GM12878 (cell line): ENCODE results near the gene TMEM161B. TPM values are rescaled to one million over a fixed set of nuclear protein-coding genes. Genes with fewer than 3 reads are reported as not detected.

Experiments
- ATAC-seq: fragments of 200-7000 bp; cut with Tn5 transposase; 3 replicates; pipeline ENCODE4 v1.9.1; 2020; ENCODE audit warnings: mild to moderate bottlenecking, moderate library complexity
- BruUV-seq: library from RNA; stranded (reverse); fragments of 400-500 nt; replicated peaks from 2 replicates; lab custom pipeline; 2021; lab: Mats Ljungman, UMichigan
- CTCF ChIA-PET: fragments of 300-600 bp; sonication (Branson Sonifier 250); formaldehyde crosslinking; extraction: SDS; loops from one replicate; lab custom pipeline; 2021; ENCODE audit warnings: inconsistent platforms; lab: Yijun Ruan, JAX
- POLR2A ChIA-PET: fragments of 350-600 bp; formaldehyde crosslinking; extraction: SDS; loops from one replicate; lab custom pipeline; 2021; ENCODE audit warnings: inconsistent platforms; lab: Charles Lee
- RAD21 ChIA-PET: fragments of 300-600 bp; sonication (Branson Sonifier 250); formaldehyde crosslinking; loops from one replicate; lab custom pipeline; 2023; ENCODE audit warnings: antibody characterized with exemption; ENCODE audit not compliant: unreplicated experiment; lab: Charles Lee
- SMC1A ChIA-PET: fragments of 300-600 bp; sonication (Branson Sonifier 250); formaldehyde crosslinking; loops from one replicate; lab custom pipeline; 2023; ENCODE audit not compliant: unreplicated experiment, uncharacterized antibody; lab: Charles Lee
- DNase-seq: peaks from one replicate; pipeline ENCODE4 v3.0.0-alpha.2; 2011; ENCODE audit warnings: low read depth, low spot score
- FAIRE-seq: peaks from 3 replicates; lab custom pipeline; 2011; peaks lifted over from hg19 to GRCh38; lab: Jason Lieb, UNC
- H2AFZ ChIP-seq: 2 replicates; pipeline ENCODE4 v1.6.0; 2011; ENCODE audit warnings: low read depth, low read length, control low read depth; ENCODE audit not compliant: control insufficient read depth
- H3K27ac ChIP-seq: 2 replicates; pipeline ENCODE4 v1.5.1; 2011; ENCODE audit warnings: control low read depth; ENCODE audit not compliant: control insufficient read depth, insufficient read depth
- H3K27me3 ChIP-seq, 2 experiments: replicated peaks in 1 of 2; 2 replicates each; pipeline versions ENCODE4 v1.6.0 to v1.6.1; 2011; ENCODE audit warnings: low read length in 1 of 2; ENCODE audit not compliant: control insufficient read depth in 2 of 2, insufficient read depth in 2 of 2
- H3K36me3 ChIP-seq, 2 experiments: 2 replicates each; pipeline ENCODE4 v1.5.1; 2011; ENCODE audit warnings: low read length in 1 of 2; ENCODE audit not compliant: control insufficient read depth in 2 of 2, insufficient read depth in 2 of 2
- H3K4me1 ChIP-seq: 2 replicates; pipeline ENCODE4 v1.6.1; 2011; ENCODE audit warnings: mild to moderate bottlenecking, low read length, moderate library complexity, mixed read lengths; ENCODE audit not compliant: control insufficient read depth, insufficient read depth
- H3K4me2 ChIP-seq: 2 replicates; pipeline ENCODE4 v1.6.0; 2011; ENCODE audit warnings: control low read depth; ENCODE audit not compliant: control insufficient read depth, insufficient read depth
- H3K4me3 ChIP-seq: fragments of 200-600 bp; sonication (generic); 2 replicates; pipeline ENCODE4 v1.5.1; 2016
- H3K79me2 ChIP-seq: 2 replicates; pipeline ENCODE4 v1.6.0; 2011; ENCODE audit warnings: low read length; ENCODE audit not compliant: control insufficient read depth, insufficient read depth
- H3K9ac ChIP-seq: 2 replicates; pipeline ENCODE4 v1.8.0; 2011; ENCODE audit warnings: low read length, control low read depth, mixed read lengths; ENCODE audit not compliant: control insufficient read depth, insufficient read depth
- H3K9me3 ChIP-seq: replicated peaks from 3 replicates; pipeline ENCODE4 v1.5.1; 2011; ENCODE audit warnings: mild to moderate bottlenecking, low read length; ENCODE audit not compliant: control insufficient read depth, insufficient read depth
- H4K20me1 ChIP-seq: 2 replicates; pipeline ENCODE4 v1.6.0; 2011; ENCODE audit not compliant: control insufficient read depth, insufficient read depth
- ASH2L ChIP-seq: fragments of 300-600, 200-600 bp; sonication (generic); IDR thresholded peaks from 2 replicates; pipeline ENCODE4 v1.6.1; 2017; ENCODE audit warnings: low read depth, mild to moderate bottlenecking, borderline replicate concordance
- ATF2 ChIP-seq: IDR thresholded peaks from 2 replicates; pipeline ENCODE4 v1.6.1; 2012; ENCODE audit warnings: low read length, inconsistent platforms
- EZH2 ChIP-seq: IDR thresholded peaks from 2 replicates; pipeline ENCODE4 v1.6.1; 2012; ENCODE audit warnings: low read depth, mild to moderate bottlenecking, control low read depth, inconsistent platforms, low read length, borderline replicate concordance; ENCODE audit not compliant: control insufficient read depth
- IRF4 ChIP-seq: IDR thresholded peaks from 2 replicates; pipeline ENCODE4 v1.6.1; 2011; ENCODE audit warnings: low read depth, low read length
- MYB ChIP-seq: fragments of 150-350 bp; IDR thresholded peaks from 2 replicates; pipeline ENCODE4 v1.6.1; 2014; ENCODE audit warnings: mild to moderate bottlenecking, low read depth, low read length, borderline replicate concordance
- RUNX3 ChIP-seq: IDR thresholded peaks from 2 replicates; pipeline ENCODE4 v1.6.1; 2012; ENCODE audit warnings: low read length, inconsistent platforms
- SREBF1 ChIP-seq: IDR thresholded peaks from 2 replicates; pipeline ENCODE4 v1.6.1; 2012; ENCODE audit warnings: mild to moderate bottlenecking, low read length
- STAT3 ChIP-seq: IDR thresholded peaks from 2 replicates; pipeline ENCODE4 v1.6.1; 2011; ENCODE audit warnings: low read depth, low read length, improper control_type of control experiment
- USF1 ChIP-seq: IDR thresholded peaks from 2 replicates; pipeline ENCODE4 v1.6.1; 2011; ENCODE audit warnings: borderline replicate concordance, low read depth, mild to moderate bottlenecking, moderate library complexity, mixed read lengths, low read length; ENCODE audit not compliant: insufficient read depth; ENCODE audit errors: extremely low read length
- ZNF24 ChIP-seq: fragments of 450-650 bp; IDR thresholded peaks from 2 replicates; pipeline ENCODE4 v1.6.1; 2017; ENCODE audit warnings: antibody characterized with exemption, mild to moderate bottlenecking
- ZNF622 ChIP-seq: fragments of 450-650 bp; IDR thresholded peaks from 2 replicates; pipeline ENCODE4 v1.6.1; 2017; ENCODE audit warnings: mild to moderate bottlenecking, inconsistent platforms
- WGBS: methylation state at CpG from one replicate; pipeline ENCODE4 v1.1.6; 2016; ENCODE audit warnings: low lambda C conversion rate; ENCODE audit not compliant: insufficient replicate concordance, insufficient coverage; ENCODE audit errors: missing lambda C conversion rate; 5-methylcytosine and 5-hydroxymethylcytosine counted together
- in situ Hi-C: fragments of 300-500 bp; cut with MboI; formaldehyde crosslinking; loops from 9 replicates; pipeline ENCODE4 v1.14.3; 2018; ENCODE audit warnings: mixed read lengths
- intact Hi-C: fragments of 100-400 bp; cut with micrococcal nuclease; formaldehyde crosslinking; loops from one replicate; pipeline ENCODE4 v1.14.2; 2022; ENCODE audit not compliant: unreplicated experiment
- polyA plus RNA-seq, 11 experiments: library from polyadenylated mRNA; depleted of rRNA in 4 of 11; unstranded in 6 of 11; stranded (reverse) in 5 of 11; fragments of >200 nt; fragmentation: Nextera tagmentation in 4 of 11; fragmentation: Illumina TruSeq in 1 of 11; extraction: Ambion mirVana in 4 of 11; extraction: Trizol in 1 of 11; gene quantifications; 1 replicate in 1 of 11; 2 replicates in 10 of 11; pipeline versions ENCODE4 v1.2.1 to v1.2.3, GENCODE V29; 2011 to 2016; ENCODE audit warnings: inconsistent platforms in 2 of 11, missing spikeins in 2 of 11, low read depth in 1 of 11
- total RNA-seq, 4 experiments: library from RNA; depleted of rRNA in 3 of 4; stranded (reverse); fragments of >200 nt in 3 of 4; fragmentation: Illumina TruSeq in 1 of 4; extraction: Trizol in 1 of 4; gene quantifications; 2 replicates each; pipeline versions ENCODE4 v1.2.1 to v1.2.3, GENCODE V29; 2013 to 2021

Gene TMEM161B
- total and polyA plus RNA-seq, 10 of the 15 experiments (the other 5 are each of a cell fraction or from before 2014, with no cell fraction given), result 13.8 to 38.9 (median 25.0) TPM

- Histone ChIP-seq H3K27ac (no peak overlapping the region), H3K9ac (no peak overlapping the region), H3K9me3 (no peaks in the 10 kb centered on the region), H3K79me2 (no peaks in the 10 kb centered on the region), H3K36me3 (peaks cover 0 to 2% of the 10 kb centered on the region in 2 experiments; a peak in 1 of 4 replicates), H3K4me2 (no peak overlapping the region), H3K4me1 (no peaks in the 10 kb centered on the region), H2AFZ (no peak overlapping the region), H4K20me1 (no peaks in the 10 kb centered on the region), H3K27me3 (no peaks in the 10 kb centered on the region), H3K4me3 (no peak overlapping the region)
- ATAC-seq (no peak), FAIRE-seq (no peak), DNase-seq (no peak)
- intact Hi-C loops (no loop called here), in situ Hi-C loops (no loop called here)
- ChIA-PET RAD21 (interaction anchor here (0.8 kb wide), 1 partner anchor 439 kb away, joined by 3 read pairs; no protein-coding TSS in a partner anchor), CTCF (no interaction called here), SMC1A (no interaction called here), POLR2A (no interaction called here)
- 99% methylated on average over 5 of the region's 5 CpGs for WGBS
- TF ChIP-seq ZNF24, result no peak
- no peak for TF ChIP-seq ZNF622
- TF ChIP-seq ASH2L, result no peak
- no peak for TF ChIP-seq MYB
- no TSS peak for BruUV-seq
Measured at GRCh38 chr5:88203981-88204750, 64.5 kb downstream of the TMEM161B start.

GRCh38 chr5:88195636-88196035, 73.0 kb downstream of the TMEM161B start:
- CTCF ChIA-PET, result no interaction called here
- RAD21 ChIA-PET, result no interaction called here
- no peak for ATAC-seq
- Histone ChIP-seq H2AFZ (no peak overlapping the region), H3K4me3 (no peak overlapping the region), H3K27ac (no peak overlapping the region), H3K4me1 (no peaks in the 10 kb centered on the region)
- no peak for DNase-seq
- in situ Hi-C loops, result no loop called here
- no peak for FAIRE-seq
- TF ChIP-seq USF1, result no peak
- TF ChIP-seq RUNX3, result no peak
- no peak for TF ChIP-seq STAT3
- no peak for TF ChIP-seq EZH2
- no peak for TF ChIP-seq ATF2
- no peak for TF ChIP-seq IRF4
- no peak for TF ChIP-seq SREBF1
- TF ChIP-seq, all 136 proteins: peak for 0
- no peaks in the 10 kb centered on the region for H3K79me2 ChIP-seq
- SMC1A ChIA-PET, result no interaction called here
- H4K20me1 ChIP-seq, result no peaks in the 10 kb centered on the region
- intact Hi-C loops, result no loop called here
- no peaks in the 10 kb centered on the region for H3K9me3 ChIP-seq
- no TSS peak for BruUV-seq
- peaks cover 0 to 9% of the 10 kb centered on the region in 2 experiments; a peak in 2 of 4 replicates for H3K36me3 ChIP-seq
- H3K4me2 ChIP-seq, result no peak overlapping the region
- no peaks in the 10 kb centered on the region for H3K27me3 ChIP-seq
- POLR2A ChIA-PET, result no interaction called here
- H3K9ac ChIP-seq, result no peak overlapping the region
